NCI-H1436 treated with DMSO at 0.1 percent for 48 hours (cell line): ENCODE measurements around the gene CILP.
"Not testable (repeated sequence)": the region's sequence is repeated elsewhere in the genome, so short reads cannot be mapped to it uniquely, and the experiment has no call there.

Experiments
- DNase-seq: peaks from one replicate; lab custom pipeline; 2025; lab: John Stamatoyannopoulos, UW

The CILP gene

DNA sequence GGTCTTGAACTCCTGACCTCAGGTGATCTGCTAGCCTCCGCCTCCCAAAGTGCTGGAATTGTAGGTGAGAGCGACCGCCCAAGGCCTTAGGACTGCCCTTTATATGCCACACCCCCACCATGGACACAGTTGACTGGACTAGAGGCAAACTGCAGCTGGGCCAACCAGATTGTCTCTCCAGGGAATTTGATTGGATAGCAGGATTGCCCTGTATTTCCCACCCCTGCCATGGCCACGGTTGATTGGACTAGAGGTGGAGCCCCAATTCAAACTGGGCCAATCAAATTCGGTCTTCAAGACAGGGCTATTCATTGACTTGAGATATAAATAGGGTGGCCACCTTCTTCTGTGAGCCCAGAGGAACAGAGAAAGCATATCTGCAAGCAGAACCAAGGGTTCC lies 19.3 kb downstream of the CILP start:
- DNase-seq: no peak

DNA sequence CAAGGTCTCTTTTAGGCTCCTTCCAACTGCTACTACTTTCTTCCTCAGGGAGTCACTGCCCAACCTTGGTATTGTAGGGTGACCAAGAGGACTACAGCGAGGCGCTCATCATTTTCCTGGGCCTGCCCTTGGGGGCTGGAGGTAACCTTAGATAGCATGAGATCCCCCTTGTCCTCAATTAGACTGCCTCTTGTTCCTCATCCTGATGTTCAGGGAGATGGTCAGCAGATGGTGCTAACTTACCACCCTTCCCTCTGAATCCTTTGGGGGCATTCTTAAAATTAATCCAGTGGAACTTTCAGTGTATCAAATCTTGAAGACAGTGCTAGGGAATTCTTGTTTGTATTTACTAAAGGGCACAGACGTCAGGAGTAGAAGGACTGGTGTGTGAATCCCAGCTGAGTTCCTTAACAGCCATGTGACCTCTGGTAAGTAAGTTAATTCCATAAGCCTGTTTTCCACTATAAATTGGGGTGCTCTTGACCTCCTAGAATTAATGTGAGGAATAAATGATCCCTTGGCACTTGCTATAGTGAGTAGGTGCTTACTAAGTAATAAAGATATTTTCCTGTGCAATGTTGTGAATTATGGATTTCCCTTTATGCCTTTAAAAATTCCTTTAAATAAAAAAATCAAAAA lies 22.1 kb downstream of the CILP start:
- no peak for DNase-seq

- not testable (repeated sequence) for DNase-seq
Measured at GRCh38 chr15:65188472-65188871, 22.8 kb downstream of the CILP start.

DNA sequence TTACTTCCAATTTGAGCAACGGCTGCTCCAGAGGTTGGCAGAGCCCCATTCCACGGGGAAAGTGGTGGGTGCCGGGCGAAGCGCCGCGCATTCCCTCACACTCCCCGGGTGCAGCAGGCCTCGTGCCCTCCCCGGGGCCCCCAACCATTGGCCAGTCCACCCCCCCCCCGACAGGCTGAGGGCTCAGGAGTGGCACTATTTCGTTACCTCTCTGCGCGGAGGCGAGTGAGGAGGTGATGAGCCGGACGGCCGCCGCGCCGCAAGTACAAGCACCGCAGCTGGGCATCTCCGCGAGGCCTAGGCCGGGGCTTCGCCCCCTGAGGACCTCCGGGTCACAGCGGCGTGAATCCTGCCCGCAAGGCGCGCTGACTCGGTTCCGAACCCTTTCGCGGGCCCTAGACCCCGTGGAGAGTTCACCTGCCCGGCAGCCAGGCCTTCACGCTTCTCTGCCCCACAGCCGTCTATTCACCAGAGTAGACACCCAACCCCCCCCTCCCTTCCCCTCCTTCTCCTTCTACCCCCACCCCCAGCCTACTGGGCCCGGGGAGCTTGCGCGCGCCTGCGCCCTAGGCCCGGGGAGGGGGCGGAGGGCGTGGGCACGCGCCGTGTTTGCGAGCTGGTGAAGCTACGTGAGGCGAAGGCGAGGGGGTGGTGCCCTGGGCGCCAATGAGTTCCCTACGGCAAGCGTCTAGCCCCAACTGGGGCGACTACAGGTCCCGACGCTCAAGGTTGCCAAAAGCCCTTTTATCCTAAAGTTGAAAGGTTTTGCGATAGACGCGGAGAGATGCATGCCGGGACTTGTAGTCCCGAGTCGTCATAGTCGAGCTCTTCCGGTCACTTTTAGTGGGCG lies 26.2 kb downstream of the CILP start, which contains the start of gene CLPX:
CLPX (minus strand) TSS at position 475 of the 850 bp plus-strand sequence; CDS start at position 286, 189 bp downstream.
- DNase-seq: peak; percentile 52

DNA sequence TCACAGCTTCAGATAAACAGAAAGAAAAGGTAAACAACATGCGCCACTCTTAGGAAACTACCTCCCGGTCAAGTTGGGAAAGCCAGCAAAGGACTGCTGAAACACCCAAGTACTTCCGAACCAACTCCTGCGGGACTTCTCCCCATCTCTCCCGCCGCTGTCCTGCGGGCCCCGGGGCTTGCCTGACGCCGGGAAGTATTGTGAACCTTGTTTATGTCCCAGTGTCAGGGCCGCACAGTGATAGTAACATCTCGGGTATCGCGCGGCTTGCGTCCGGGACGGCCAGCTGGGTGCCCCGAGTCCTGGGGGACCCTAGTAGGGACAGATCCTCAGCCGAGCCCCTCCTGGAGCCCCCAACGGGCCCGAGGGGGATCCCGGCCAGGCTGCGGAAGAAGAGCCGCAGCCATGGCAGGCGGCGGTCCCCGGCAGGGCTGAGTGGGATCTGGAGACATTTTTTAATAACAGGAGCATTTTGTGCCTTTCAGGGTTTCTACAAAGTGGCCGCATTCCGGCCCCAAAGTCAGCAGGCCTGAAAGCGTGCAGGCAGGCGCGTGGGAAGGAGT lies 26.9 kb downstream of the CILP start:
- DNase-seq: no peak

DNA sequence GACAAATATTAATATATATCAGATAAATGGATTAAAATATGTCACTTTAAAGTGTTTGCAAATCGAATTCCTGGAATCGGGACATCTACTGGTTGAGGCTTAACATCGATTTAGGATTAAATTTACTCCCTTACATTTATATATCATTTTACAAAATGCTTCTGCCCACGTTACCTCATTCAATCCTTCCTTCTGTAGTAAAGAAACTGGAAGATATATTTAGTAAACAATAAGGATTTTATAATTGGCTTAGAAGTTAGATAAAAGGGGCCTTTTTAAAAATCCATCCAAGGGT lies 27.5 kb downstream of the CILP start:
- DNase-seq: no peak

DNA sequence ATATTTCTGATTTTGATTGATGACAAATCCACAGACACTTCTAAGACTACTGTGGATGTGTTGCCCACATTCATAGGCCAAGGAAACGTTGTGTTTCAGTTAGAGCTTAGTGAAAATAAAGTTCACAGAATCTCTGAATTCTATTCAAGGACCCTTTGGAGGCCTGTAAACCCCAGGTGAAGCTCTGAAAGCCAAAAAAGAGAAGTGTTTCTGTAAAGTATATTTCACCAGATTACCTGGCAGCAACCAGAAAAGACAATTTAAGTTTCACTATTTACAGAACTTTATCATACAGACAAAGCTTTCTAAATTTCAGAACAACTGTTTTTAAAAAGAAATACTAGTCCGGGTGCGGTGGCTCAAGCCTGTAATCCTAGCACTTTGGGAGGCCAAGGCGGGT lies 28.7 kb downstream of the CILP start:
- no peak for DNase-seq

DNA sequence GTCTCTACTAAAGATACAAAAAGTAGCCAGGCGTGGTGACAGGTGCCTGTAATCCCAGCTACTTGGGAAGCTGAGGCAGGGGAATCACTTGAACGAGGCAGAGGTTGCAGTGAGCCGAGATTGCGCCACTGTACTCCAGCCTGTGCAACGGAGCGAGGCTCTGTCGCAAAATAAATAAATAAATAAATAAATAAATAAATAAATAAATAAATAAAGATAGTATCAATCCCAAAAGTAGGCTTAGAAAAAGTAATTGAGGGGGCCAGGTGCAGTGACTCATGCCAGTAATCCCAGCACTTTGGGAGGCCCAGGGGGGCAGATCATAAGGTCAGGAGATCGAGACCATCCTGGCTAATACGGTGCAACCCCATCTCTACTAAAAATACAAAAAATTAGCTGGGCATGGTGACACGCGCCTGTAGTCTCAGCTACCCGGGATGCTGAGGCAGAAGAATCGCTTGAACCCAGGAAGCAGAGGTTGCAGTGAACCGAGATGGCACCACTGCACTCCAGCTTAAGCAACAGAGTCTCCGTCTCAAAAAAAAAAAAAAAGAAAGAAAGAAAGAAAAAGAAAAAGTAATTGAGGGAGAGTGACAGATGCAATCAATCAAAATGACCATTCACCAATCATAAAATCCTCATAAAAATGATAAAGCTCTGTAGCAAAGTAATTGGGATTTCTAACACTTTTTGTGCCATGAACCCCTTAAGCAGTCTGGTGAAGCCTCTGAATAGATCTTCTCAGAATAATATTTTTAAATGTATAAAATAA lies 29.5 kb downstream of the CILP start:
- not testable (repeated sequence) for DNase-seq

DNA sequence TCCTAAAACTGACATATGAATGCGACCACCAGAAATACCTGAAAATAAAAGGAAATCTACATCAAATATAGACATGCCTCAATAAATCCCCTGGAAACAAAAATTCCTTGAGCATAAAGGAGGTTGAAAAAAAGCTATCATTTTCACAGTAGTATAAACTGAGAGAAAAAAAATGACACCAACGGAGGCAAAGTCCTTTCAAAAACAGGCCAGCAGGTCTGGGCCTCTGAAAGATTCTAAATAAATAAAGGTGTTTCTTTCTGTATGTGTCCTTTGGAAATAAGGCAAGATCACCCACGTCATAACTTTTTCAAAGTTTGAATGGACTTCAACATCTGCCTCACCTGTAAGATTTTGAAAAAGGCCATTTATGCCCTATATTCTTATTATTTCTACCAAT lies 31.1 kb downstream of the CILP start:
- no peak for DNase-seq

DNA sequence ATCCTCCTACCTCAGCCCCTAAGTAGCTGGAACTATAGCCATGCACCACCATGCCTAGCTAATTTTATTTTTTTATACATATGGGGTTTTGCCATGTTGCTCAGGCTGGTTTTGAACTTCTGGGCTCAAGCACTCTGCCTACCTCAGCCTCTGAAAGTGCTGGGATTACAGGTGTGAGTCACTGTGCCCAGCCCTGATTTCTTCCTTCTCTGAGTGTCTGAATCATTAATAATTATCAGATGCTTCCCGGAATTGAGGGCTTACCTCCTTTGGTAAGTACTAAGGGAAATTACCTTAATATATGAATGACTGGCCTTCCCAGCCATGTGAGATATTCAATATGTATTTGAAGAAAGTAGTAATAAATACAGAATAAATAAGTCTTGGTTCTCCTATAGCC lies 33.4 kb downstream of the CILP start:
- DNase-seq: no peak

GRCh38 chr15:65176056-65176455 lies 35.2 kb downstream of the CILP start:
- no peak for DNase-seq

DNA sequence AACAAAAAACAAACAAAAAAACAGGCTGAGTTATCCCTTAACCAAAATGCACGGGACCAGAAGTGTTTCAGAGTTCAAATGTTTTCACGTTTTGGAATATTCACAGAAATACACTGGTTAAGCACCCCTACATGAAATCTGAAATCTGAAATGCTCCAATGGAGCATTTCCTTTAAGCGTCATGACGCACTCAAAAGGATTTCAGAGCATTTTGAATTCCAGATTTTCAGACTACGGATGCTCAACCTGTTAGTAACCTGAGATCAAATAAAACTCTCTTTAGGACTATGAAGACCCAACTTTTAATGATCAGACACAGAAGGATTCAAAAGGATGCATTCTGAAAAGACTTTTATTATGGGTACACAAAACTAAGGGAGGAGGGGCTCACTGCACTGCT lies 35.8 kb downstream of the CILP start:
- DNase-seq: no peak

DNA sequence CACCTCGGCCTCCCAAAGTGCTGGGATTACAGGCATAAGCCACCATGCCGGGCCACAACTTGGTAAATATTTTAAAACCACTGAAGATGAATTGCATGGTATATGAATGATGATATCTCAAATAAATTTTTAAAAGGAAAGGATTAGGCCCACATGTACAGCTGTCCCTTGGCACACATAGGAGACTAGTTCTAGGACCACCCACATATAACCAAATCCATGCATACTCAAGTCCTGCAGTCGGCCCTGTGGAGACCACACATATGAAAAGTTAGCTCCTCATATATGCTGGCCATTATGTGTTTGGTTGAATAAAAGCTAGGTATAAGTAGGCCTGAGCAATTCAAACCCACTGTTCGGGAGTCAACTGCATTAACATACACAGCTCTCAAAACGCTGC lies 36.8 kb downstream of the CILP start:
- no peak for DNase-seq

DNA sequence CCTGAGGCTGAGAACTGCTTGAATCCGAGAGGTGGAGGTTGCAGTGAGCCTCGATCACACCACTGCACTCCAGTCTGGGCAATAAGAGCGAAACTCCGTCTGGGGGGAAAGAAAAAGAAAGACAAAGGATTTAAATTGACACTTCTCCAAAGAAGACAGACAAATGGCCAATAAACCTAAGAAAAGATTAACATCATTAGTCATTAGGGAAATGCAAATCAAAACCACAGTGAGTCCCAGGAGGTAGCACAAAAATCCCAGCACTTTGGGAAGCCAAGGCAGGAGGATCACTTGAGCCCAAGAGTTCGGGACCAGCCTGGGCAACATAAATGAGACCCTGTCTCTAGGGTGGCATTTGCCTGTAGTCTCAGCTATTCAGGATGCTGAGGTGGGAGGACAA lies 38.7 kb downstream of the CILP start:
- no peak for DNase-seq

- no peak for DNase-seq
Measured at GRCh38 chr15:65171428-65171827, 39.8 kb downstream of the CILP start.

GRCh38 chr15:65165875-65166274 lies 45.4 kb downstream of the CILP start:
- DNase-seq: no peak

DNA sequence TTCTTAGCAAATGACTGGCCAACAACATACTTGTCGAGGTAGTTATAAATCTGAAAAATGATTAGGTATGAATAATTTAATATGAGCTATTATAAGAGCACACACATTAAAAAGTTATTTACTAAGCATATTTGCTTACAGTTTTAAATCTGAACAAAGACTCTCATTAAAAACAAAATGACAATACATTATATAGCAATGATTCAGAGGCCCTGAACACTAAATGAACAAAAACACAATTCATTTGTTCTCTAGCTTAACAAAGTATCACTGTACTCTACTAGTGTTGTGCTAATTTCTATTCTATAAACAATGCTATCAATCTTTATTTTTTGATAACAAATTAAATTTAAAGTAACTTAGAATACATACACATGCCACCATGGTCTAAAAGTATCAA lies 47.1 kb downstream of the CILP start:
- DNase-seq: no peak

- DNase-seq: no peak
Measured at GRCh38 chr15:65163041-65163440, 48.2 kb downstream of the CILP start.

DNA sequence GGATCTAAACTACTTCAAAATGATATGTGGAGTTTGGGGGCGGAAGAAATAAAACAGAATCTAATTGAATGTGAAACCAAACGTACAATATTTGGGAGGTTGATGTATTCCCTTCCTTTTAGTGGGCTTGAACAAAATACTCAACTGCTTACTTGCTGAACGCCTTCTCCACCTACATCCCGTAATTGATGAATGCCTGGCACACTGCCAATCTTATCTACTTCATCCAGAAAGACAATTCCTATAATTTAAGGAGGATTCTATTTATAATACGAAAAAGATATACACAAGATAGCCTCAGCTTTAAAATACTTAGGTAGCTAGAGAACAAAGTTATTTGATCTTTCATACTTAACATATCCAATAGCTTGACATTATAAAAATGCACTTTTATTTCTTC lies 54.6 kb downstream of the CILP start:
- no peak for DNase-seq

- DNase-seq: no peak
Measured at GRCh38 chr15:65154720-65155119, 56.6 kb downstream of the CILP start.

DNA sequence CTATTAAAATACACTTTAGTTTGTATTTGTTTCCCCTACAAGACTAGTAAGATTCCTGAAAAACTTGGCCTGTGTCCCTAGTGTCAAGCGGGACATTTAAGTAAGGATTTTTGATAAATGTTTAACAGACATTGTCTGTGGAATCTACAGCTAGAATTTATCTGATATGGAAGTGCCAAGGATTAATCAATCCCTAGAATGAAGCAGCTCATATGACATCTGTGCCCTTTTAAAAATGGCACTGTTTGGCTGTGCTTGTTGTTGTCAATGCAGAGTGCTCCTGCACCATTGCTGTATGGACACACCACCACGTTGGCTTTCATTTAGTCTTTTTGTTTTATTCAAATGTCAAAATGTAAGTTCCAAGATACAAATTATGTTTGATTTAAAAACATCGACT lies 63.4 kb downstream of the CILP start:
- DNase-seq: no peak

GRCh38 chr15:65146438-65146837 lies 64.8 kb downstream of the CILP start:
- DNase-seq: no peak
